SKM-1 treated with dmso at 0.1 percent for 144 hours (cell line): Measurements from ENCODE around the gene MRPS27.

ENCODE experiments used
- DNase-seq: peaks from one replicate; lab custom pipeline; 2025; ENCODE audit not compliant: unreplicated experiment; lab: John Stamatoyannopoulos, UW

Gene MRPS27

DNA sequence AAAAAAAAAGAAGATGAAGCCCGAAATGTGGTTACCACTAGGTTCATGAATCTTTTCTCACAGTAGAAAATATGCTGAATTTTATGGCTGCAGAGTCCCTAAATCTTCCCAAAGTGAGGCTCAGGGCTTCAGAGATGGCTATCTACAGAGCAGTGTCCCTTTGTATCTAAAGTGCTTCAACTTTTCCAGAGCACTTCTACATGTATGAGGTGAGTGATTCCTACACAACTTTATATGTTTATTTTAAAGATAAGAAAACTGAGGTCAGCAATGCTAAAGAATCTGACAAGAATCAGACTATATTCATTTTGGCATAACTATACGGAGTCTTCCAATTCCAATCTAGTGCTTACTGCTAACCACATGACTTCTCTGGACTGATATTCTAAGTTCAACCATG, 53.2 kb downstream of the MRPS27 start:
- DNase-seq: no peak

DNA sequence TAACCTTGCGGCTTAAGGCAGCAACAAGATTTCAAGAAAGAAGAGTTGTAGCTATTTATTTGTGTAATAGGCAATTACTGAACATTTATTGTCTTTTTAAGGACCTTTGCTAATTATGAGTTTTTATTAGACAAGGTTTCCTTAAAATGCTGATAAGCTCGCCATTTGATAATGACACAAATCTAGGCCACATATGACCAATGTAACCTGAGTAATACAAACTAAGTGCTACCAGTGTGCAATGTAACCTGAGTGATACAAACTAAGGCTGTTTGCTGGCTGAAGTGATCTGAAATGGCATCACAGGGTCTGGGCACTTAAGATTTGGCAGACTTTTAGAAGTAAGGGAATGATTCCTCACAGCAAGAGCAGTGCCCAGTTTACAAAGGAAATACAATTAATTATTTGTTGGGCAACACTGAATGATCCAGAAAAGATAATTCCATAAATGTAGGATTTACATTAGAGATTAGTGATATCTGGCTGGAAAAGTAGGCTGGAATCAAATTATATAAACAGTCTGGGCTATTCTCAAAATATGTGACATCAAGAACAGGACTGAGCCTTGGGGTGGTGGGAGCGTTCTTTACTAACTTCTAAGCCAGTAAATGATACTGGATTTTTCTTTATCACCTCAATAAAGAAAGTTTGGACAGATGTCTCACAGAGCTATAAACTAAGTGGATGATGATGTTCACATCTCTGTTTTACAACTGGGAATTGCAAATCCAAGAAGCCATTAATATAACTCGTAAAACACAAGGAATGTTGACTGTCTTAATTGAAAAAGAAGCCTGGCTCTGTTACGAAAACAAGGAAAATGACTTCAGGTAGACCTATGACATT, 54.8 kb downstream of the MRPS27 start:
- DNase-seq: no peak

DNA sequence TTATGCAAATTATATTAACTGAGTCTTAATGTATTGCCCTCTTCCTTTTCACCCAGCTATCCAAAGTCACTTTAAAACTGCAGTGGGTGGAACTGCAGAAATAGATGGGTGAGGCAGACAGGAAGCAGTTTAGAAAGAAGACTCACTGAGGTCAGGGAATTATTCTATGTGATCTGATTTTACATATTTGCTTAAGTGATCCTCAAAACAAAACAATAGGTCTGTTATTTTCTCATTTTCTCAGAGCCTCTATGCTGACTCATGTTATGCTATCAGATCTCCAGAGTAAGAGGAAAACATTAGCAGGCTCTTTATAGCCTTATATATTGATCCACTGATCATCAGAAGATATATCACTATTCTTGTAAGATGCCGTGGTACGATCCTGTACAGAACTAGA, 63.5 kb downstream of the MRPS27 start:
- no peak for DNase-seq

DNA sequence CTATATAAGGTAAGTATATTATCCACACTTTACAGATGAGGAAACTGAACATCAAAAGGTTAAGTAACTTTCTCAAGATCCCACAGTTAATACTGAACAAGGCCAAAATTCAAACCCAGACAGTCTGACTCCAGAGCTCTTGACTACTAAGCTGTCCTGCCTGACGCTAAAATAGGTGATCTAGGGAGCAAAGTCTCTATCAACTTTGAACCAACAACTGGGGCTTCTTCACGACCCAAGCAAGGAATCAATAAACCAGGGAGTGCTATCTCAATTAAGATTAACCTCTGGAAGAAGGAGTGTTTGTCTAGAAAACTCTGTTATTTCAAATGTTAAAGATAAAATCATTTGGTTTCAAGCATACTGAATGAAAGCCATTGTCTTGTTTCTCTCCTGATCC, 64.4 kb downstream of the MRPS27 start:
- no peak for DNase-seq

DNA sequence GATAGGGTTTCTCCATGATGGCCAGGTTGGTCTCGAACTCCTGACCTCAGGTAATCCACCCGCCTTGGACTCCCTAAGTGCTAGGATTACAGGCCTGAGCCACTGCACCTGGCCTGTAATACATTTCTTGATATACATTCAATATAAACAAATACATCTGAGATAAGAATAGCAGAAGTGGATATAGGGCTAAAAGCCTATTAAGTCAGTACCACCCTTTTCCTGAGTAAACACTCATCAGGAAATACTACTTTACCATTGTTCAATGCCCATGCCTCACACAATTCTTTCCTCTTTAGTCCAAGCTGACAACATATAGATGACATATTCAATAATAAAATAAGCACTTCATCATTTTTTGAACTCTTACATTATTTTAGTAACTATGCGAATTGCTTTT, 64.8 kb downstream of the MRPS27 start:
- DNase-seq: no peak

DNA sequence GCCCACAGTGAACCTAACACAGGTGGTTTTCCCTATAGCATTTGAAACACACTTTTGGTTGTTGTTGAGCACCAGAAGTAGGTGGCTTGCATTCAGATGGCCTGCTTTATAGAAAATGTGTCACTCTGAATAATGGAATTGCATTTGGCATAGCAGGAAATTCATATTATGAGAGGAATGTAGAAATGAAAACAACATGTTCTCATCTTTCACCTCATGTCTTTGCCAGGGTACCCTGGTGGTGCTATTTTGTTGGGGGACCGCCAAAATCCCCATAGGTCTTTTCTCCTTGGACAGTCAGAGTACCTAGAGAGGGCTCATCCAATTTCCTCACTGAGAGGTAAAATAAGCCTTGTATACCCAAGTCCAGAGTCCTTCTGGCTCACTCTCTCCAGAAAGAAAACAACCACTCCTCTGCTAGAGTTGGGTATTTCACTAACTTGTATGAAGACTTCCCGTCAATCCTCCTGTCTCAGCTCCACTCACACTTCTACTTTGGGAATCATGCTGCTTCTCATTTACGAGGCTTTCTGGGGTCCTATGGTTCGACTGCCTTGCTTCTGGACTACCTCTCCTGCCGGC, 67.4 kb downstream of the MRPS27 start:
- no peak for DNase-seq

DNA sequence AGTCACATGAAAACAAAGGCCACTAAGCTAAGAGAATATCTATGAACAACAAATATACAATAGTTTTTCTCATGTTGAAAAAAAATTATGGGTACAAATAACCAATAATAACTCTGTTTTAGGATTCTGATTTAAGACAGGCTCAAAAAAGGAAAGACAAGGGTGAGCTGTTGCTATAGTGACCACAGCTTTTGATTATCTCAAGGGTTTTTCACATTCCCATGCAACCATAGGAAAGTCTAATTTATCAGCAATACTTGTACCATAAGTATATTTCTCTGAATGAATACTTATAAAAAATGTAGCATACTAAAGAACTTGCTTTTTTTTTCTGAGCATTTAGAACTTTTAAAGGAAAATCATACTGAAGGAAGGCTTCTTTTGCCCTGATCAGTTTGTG, 68.0 kb downstream of the MRPS27 start:
- no peak for DNase-seq

DNA sequence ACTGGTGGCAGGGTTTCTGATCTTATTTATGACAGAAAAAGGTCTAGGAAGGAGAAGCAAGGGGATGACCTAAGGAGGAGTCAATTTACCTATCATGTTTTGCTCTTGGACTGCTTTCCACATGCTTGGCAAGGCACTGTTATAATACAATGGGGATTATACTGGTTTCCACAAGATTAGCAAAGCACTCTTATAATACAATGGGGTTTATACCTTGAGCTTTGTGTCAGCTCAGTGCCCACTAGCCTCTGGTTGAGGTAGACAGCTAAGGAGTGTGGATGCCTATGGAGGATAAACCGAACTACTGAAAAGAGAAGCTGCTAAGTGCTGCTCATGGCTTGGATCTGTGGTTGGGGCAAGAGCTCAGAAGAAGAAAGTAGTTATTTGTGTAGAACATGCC, 68.7 kb downstream of the MRPS27 start:
- no peak for DNase-seq

DNA sequence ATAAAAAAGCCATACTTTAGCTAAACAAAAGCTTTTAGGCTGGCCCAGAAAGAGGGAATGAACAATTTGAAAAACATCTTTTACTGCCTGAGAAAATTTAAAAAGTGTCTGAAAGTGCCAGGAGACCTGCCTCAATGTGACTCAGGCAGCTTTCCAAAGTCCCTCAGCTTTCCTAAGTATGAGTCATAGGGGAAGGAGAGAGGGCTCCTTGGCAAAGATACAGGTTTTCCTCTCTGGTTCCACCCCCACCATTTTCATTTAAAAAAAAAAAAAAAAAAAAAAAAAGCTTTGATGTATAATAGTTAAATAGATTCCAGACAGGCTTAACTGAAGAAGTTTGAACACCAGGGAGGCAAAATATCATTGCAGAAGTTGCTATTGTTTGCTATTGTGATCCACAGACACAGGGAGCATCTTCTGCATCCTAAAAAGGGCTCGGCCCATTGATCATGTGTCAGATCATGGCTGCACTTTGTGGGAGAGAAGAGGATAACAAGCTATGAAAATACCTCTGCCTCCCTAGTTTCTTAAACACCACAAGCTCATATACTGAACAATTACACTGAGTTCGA, 71.5 kb downstream of the MRPS27 start:
- DNase-seq: no peak

DNA sequence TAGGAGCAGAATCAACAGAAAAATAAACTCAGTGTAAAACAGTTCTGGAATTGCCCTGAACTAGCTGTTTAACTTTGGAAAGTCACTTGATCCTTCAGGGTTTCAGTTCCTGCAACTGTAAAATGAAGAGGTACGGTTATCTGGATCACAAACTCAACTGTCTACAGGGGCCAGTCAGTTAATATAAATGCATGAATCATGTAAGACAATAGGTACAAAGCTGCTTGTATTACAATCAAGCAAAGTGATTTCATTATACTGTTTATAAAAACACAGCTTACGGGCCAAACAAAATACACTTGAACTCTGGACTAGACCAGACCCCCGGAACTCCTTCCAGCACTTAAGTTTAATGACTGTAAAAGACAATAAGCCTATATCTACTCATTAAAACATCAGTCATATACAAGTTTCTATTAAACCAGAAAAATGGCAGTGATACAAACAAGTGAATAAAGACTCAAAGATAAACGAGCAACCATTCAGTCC, 73.0 kb downstream of the MRPS27 start:
- no peak for DNase-seq

DNA sequence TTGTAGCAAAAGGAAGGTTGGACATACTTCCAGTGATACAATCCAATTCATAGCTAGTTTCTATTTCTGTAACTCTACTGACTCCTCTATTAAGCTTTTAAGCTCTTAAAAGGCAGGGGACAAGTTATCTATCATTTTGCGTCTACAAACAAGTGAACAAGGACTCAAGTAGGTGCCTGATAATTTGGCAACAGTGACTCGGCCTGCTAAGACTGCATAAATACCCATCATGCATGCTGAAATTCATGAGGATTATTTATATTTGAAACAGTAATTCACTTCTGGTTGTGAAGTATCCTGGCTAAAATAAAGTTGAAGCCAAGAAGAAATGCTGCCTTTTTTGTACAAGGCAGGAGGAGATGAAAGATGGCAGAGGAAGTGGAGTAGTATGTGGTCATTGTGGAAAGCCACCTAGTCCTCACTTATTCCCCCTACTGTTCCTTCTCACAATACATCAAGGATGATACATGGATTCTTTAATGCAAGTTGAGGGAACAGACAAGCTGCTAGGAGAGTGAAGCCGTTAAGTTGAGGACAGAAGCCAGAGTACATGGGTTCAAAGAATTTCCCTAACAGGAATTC, 74.0 kb downstream of the MRPS27 start:
- DNase-seq: no peak

DNA sequence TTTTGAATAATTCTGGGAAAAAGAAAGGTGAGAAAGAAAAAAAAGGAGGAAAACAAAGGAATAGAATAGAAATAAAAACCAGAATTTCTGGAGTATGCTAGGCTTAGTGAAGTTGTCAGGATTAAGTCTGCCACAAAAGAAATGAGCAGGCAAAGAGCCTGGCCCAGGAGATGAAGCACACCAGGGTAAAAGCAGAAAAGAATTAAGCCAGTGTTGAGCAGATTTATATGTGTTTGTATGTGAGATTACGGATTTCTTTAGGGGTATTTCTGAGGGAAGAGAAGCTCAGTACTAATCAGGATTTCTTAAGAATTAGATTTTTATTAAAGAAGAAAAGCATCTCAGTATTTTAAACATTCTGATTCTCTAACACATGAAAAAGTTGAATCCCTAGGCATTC, 74.5 kb downstream of the MRPS27 start:
- DNase-seq: no peak

DNA sequence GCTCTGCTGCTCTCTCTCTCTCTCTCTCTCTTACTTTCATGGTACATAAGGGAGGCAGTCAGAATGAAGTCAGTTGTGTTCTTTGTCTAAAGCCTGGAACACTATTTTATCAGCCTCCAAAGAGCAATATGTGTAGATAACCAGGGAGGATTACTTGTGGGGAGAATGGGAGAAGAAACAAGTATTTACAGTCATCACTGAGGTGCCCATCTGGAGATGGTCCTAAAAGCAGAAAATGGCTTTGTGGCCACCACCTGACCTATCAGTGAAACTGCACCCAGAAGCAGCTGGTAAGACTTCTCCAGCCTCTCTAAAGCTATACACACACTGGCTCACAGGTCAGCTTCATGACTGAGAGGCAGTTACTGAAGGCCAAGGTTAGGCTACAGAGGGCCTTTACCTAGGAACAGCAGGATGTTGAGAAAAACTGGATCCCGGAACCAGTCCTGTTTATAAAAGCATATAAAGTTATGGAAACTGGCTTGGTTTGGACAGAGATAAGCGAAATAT, 75.1 kb downstream of the MRPS27 start:
- DNase-seq: no peak

DNA sequence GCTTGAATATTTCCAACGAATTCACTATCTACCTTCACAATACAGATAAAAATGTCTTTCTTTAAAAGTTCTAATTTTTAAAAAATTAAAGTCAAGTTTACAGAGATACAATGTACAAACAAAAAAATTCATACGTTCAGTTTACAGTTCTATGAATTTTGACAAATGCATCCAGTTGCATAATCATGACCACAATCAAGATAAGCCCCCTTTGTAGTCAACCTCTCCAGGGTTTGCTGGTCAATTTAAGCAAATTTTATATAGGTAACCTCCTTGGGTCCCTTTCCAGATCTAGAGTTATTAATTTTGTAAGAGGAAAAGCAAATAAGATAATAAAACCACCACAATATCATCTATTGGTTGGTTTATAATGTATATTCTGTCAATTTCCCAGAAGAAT, 76.3 kb downstream of the MRPS27 start:
- no peak for DNase-seq

DNA sequence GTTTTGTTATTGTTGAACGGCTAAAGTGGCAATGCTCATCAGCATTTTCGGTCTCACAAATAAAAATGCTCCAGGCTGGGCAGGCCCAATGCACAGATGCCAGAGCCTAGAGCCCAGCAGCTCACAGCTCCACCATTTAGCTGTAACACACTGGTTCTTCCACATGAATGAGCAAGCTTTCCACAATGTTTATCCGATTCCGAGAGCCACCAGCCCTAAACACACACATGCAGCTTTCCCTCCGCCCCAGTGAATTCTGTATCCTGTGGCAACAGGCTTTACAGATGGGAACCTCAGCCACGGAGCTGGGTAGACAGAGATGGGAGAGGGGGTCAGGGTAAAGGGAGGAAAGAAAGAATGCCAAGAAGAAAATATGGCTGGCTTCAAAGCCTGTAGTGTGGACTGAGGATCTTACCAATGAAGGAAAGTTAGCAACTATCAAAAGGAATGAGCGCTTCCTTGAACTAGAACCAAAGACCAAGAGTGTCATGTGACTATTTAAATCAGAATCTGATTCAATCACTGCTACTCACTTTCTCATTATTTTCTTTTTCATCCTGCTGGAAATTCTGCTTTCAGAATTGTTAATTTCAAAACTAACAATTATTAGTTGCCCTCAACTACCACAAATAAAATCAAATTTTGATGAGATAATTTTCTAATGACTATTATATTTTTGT, 77.1 kb downstream of the MRPS27 start:
- no peak for DNase-seq

DNA sequence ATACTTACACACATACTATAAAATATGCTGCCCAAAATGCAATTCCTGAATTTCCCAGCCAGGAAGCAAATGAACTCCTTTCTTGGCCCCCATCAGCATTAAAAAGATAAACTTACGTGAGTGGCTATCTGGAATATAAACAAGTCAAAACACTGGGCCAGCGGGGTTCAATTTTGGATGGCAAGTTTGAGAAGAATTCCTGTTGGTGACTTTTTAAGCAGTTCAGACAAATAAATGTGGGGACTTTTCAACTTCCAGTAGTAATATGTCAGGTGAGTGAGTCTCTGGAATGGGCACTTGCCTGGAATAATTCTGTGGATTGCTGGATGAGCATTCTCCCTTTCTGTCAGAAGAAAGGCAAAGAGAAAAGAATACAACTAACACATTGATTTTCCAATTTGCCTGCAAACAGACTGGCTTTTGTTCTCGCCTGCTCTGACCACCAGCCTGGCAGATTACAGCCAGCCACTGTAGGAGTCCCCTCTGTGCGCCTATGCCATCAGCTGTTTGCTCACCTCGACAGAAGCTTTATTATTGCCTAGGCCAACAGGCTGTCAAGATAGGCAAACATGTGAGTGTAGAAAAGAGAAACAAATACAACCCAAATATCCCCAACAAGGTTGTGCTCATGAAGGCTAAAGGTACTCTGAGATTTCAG, 78.6 kb downstream of the MRPS27 start:
- no peak for DNase-seq

DNA sequence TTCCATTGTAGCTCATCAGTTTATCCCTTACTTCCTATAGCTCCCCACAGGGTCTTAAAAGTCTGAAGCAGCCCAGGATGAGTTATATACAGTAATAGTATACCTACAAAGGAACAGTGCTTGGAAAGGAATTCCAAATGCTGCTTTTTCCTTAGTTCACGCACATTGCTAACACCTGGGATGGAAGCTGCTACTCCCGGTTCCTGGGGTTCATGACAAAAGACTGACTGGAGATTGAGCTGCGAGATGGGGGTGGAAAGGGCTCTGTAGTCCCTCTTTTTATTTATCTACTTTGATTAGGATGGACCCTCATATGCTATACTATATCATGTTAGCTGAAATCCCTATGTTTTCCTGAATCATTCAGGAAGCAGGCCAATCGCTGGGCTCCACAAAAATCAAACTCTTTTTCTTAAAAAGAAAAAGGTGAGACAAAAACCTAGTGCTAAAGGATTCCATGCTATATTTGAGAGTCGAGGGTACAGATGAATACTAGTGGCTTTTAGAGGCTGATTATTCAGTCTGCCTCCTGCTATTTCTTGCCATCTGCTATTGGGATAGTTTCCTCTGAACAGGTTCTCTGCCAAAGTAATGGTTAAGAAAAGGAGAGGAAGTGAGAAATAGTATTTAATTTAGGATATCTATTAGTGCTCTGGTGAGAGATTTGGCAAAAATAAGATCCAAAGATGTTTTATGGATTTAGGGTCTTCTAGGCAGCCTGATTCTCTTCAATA, 81.2 kb downstream of the MRPS27 start:
- DNase-seq: no peak

DNA sequence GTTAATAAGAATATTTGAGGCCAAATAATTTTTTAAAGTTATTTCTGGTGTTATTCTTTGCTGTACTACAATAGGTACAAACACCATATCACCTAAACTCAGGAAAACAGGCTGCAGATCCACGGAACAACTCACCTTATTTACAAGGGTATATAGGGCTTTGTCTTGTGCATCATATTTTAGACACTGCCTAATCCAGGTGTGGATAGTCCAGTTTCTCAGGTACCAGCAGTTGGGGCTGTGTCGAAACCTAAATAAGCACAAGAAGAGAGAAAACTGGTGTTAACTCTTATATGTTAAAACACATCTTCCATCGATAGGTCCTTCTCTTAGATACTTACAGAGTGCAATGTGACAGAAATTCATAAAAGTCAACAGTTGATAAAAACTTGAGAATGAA, 82.2 kb downstream of the MRPS27 start:
- no peak for DNase-seq

DNA sequence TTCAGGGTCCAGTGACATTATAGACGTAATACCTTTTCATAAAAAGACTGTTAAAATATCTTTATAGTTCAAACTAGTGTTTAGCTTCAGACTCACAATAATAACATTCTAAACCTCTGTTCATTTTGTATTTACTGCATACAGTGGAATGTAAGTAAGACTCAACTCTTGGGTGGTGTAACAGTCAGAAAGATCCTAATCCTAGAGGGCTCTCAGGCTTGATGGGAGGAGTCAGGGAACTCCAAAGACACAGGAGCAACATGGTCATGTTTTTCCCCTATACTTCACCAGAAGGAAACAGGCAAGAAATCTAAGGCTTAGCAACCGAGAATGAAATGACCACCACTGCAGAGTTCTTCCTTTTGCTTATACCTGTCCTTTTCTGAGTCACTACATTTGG, 82.6 kb downstream of the MRPS27 start:
- DNase-seq: no peak

DNA sequence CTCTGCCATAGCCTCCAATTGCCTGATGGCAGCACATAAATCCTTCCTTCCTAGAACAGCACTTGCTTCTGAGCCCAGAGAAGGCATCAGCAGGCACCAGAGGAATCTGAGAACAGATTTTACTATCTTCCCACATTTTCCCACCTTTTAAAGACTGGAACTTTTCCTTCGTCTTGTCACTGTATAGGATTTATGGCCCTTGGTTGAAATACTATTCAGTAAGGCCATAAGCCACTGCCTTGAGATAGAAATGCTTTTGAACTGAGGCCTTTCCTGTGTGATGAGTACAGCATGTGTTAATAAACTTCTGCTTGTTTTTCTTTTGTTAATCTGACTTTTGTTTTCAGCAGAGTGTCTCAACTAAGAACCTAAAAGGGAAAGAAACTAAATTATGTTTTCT, 84.3 kb downstream of the MRPS27 start:
- DNase-seq: no peak
